HG03280 (cell line): Measurements from ENCODE around the gene DIRAS1.

Source experiments
- ATAC-seq: cut with Tn5 transposase; IDR thresholded peaks from one replicate; pipeline ENCODE4 v1.9.1; 2021; ENCODE audit warnings: mild to moderate bottlenecking, moderate library complexity; ENCODE audit not compliant: unreplicated experiment

Gene DIRAS1

GRCh38 chr19:2755811-2756210 lies 34.6 kb upstream of the DIRAS1 start:
- ATAC-seq: no peak

DNA sequence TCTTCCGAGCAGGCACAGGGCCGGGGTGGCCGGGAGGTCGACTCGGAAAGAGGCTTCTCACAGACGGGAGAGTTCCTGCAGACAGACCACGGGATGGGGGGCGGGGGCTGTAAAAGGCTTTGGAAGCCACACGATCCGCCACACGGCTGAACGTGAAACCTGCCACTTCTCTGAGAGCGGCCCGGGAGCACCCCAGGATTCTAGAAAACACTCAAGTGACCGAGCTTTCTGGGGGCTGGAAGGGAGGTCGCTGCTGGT lies 34.2 kb upstream of the DIRAS1 start:
- ATAC-seq: no peak

DNA sequence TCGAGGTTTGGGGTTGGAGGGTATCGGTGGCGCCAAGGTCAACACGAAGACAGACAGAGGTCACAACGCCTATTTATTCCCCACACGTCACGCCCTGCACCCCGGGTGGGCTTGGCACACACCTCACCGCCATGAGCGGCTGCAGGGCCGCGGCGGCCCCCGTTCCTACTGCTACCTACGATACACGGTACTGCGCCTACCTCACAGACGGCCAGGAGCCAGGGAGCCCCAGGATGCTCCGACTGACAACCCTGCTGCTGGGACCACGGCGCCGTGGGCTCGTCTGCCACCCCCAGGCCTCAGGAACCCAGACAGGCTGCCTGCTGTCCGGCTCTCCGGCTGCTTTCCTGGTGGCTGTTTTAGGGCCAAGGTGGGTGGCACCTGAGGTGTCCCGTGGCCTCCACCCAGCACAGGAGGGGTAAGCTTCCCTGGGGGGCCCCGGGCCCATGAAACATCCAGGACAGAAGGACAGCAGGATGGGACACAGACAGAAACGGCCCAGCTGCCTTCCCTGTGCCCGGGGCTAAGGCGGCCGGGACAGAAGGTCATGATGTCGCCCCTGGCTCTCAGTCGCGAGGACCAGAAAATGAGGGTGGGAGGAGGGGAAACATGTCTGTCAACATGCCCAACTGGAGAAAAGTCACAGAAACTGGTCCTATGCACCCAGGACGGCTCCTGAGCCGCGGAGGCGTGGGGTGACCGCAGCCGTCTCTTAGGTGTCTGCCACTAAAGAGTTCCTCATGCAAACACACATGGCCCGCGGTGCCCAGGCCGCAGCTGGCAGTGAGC lies 33.7 kb upstream of the DIRAS1 start:
- ATAC-seq: no peak

DNA sequence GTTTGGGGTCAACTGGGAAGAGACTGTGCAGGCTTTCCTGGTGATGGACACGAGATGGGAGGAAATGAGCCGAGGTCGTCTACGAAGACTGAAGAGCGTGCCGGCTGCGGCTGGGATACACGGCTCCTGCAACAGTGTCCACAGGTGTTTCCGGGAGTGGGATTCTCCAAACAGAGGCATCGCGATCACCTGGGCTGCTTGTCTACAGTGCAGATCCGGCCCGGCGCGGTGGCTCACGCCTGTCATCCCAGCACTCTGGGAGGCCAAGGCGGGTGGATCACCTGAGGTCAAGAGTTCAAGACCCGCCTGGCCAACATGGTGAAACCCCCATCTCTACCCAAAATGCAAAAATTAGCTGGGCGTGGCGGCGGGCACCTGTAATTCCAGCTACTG lies 30.3 kb upstream of the DIRAS1 start:
- ATAC-seq: no peak

- no peak for ATAC-seq
Observed at GRCh38 chr19:2750808-2751437, 29.8 kb upstream of the DIRAS1 start.

DNA sequence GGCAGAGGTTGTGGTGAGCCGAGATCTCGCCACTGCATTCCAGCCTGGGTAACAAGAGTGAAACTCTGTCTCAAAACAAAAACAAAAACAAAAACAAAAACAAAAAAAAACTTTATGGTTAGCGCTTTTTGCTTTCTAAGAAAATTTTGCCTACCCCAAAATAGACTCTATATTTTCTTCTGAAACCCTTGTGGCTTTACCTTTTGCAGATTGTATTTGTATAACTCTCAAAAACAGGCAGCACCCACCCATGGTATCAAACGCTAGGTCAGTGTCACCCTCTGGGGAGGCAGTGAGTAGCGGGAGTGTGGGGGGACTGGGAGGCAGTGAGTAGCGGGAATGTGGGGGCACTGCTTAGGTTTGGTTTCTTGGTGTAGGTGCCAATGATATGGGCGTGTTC lies 26.2 kb upstream of the DIRAS1 start:
- no peak for ATAC-seq

- ATAC-seq: no peak
Observed at GRCh38 chr19:2744113-2744512, 22.9 kb upstream of the DIRAS1 start.

DNA sequence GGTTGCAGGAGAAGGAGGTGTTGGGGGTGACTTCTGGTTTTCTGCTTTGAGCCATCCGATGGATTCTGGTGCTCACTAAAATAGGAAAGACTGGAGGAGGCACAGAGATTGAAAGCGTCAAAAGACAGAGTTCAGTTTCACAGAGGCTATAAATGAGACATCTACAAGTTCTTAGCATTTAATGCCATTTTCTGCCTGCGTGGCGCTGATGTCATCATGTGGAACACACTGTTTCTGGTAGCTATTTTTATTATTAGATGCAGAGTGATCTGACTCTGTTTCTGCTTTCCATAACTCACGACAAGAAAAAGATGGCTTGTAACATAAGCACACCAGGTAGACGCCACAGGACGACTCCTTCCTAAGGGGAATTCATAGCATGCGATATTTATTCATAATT lies 21.9 kb upstream of the DIRAS1 start:
- ATAC-seq: no peak

GRCh38 chr19:2740314-2740656 lies 19.1 kb upstream of the DIRAS1 start:
- ATAC-seq: no peak

- ATAC-seq: peak; percentile 93
Observed at GRCh38 chr19:2739602-2740313, 18.6 kb upstream of the DIRAS1 start, which contains the start of gene SLC39A3. TSS of gene SLC39A3 (minus strand) at chr19:2740017. CDS start at chr19:2737257, 2,760 bp downstream.

DNA sequence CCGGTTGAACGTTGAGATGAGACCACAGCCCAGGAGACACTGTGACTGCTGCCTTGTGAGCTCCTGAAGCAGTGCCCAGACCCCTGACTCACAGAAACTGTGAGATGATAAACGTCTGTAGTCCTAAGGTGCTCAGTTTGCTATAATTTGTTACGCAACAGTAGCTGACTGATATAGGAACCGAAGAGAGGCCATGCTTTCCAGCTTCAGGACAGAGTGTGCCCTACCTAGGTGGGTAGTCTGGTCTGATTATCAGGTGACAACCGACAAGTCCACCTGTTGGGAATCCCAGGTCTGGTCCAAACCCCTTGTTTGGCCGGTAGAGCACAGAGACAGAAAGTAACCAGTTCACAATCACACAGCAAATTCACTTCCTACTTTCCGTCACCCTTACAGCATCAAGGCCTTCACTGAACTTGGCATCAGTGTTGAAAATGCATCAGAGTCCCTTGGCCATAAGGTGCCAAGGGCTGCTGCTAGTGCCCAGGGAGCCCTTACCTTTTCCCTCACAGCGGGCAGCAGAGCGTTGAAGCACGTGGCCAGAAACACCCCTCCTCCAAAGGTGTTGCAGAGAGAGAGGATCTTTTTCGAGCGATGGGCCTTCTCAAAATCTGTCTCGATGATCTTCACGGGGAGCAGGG lies 15.5 kb upstream of the DIRAS1 start:
- no peak for ATAC-seq

DNA sequence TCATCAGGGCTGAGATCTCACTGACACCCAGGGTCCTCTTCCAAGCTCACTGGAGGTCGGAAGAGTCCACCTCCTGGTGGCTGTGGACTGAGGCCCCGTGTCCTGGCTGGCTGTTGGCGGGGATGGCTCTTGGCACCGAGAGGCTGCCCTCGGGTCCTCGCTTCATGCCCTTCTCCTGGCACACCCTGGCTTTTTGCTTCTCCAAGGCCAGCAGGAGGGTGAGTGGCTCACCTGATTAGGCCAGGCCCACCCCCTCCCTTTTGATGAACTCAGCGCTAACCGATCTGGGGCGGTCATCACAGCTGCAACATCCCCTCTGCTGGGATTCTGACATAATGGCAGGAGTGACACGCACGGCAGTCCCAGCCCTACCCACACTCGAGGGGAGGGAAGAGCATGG lies 14.2 kb upstream of the DIRAS1 start:
- ATAC-seq: no peak

DNA sequence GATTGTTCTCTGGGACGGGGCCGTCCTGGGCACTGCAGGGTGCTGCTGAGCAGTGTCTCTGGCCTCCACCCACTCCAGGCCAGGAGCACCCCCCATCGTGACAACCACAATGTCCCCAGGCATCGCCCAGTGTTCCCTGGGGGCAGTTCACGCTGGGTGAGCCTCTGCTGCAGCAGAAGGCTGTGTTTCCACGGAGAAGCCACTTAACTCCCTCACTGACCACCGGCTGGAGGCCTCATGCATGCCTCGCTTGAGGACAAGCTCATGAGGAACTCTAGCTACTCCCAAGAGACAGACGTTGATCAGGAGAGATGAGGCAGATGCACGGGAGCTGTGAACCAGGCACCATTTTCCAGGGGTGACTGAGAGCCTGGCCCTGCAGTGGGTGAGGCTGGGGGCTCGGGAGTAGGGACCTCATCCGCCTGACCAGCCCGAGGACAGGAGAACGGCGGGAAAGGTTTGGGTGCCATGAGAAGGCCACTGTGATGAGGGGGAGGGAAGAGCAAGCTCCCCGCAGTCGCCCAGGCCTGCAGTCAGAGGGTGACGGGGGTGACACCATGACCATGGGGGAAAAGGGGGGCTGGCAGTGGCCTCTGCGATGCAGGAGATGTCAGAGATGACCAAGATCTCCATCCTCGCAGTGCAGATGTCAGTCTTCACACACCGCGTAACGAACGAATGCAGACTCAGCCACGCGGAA lies 13.6 kb upstream of the DIRAS1 start:
- no peak for ATAC-seq

- no peak for ATAC-seq
Observed at GRCh38 chr19:2733930-2734588, 12.9 kb upstream of the DIRAS1 start.

DNA sequence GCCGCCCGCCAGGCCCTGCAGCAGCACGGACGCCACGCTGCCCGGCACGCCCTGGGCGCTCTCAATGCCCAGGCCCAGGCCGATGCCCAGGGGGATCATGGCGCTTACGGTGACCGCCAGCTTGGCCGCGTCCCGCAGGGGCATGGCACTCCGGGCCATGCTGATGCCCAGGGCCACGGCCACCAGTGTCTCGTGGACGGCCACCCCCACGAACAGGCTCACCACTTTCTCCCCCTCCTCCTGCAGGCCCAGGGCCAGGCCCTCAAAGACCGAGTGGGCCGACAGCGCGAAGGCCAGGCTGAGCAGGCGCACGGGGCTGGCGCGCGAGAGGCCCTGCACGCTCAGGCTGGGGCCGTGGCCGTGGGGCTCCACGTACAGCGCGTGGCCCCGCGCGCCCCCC lies 11.7 kb upstream of the DIRAS1 start:
- ATAC-seq: no peak

DNA sequence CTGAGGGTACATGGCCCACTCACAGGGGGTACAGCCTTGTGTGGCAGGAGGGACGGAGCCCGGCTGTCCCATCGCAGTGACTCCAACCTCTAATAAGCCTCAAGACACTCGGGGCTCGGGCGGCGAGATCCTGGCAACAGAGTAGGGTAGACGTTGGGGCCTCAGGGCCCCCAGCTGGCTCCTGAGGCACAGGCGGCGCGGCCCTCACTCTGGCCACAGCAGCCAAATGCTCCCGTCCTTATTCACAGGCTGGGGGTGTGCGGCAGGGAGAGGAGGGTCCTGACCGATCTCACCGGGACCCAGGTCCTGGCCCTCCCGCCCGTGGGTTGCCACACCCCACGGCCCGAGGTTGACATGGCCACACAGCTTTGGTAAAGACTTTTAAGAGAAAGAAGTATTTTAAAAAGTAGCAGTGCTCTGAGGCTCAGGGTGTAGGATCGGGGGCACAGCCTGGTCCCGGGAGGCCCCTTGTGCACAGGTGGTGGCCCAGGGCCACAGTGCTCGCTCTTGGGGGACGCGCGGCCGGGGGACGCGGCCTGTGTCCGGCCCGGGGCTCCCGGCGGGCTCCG lies 11.1 kb upstream of the DIRAS1 start:
- ATAC-seq: no peak

- no peak for ATAC-seq
Observed at GRCh38 chr19:2731181-2731995, 10.2 kb upstream of the DIRAS1 start.

DNA sequence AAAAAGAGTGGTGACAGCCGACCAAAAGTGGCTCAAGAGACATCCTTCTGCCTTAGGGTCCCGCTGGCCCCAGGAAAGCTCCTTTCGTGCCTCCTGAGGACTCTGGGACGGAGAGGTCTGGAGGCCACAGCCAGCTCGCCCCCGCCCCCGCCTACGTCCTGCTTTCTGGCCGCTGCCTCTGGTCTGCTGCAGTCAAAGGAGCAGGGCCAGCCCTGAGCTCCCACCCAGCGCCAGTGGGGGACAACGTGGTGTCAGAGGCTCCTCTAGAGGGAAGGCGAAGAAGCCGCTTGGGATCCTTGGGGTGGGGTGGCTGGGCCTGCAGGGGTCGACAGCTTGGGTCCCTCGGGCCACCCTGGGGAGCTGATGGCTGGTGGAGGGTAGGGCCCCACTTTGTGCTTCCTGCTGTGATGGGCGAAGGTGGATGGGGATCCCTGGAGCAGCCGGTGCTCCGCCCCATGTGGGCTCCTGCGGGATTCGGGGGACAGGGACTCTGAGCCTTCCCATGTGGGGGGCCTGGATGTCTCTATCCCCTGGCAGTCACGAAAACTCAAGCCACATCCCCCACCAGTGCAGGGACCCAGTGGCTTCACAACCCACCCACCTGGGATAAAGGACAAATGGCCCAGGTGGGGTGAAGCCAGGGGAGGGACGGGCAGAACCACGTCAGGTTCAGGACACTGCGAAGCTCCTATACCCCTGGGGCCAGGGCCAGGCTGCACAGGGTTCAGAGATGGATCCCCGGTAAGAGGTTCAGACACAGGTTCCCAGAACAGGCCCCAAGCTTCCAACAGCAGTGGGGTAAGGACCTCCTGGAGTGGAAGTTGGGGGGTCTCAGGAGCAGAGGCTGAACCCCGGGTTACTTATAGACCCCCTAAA lies 9.0 kb upstream of the DIRAS1 start:
- ATAC-seq: no peak
